Neural cell (in vitro differentiated cells): Measurements from ENCODE around the gene LPIN3. TPM values are rescaled to one million over a fixed set of nuclear protein-coding genes. Genes with fewer than 3 reads are reported as not detected.

Experiments
- H2AFZ ChIP-seq: fragments of 200-600, 300-800 bp; sonication (generic), shearing (Covaris generic); 2 replicates; pipeline ENCODE4 v1.6.0; 2014; ENCODE audit warnings: low read depth, mild to moderate bottlenecking, antibody characterized with exemption, low read length, moderate library complexity
- H3F3A ChIP-seq: fragments of 200-600 bp; shearing (Covaris generic); 2 replicates; pipeline ENCODE4 v1.6.1; 2016; ENCODE audit warnings: mild to moderate bottlenecking, moderate library complexity, mixed read lengths, antibody characterized with exemption, low read length; ENCODE audit not compliant: insufficient read depth, poor library complexity, severe bottlenecking
- H3K27ac ChIP-seq: fragments of 200-600, 300-800 bp; sonication (generic), shearing (Covaris generic); 2 replicates; pipeline ENCODE4 v1.5.1; 2014; ENCODE audit warnings: mild to moderate bottlenecking, low read length, moderate library complexity
- H3K27me3 ChIP-seq: fragments of 300-800, 200-600 bp; sonication (generic), shearing (Covaris generic); 2 replicates; pipeline ENCODE4 v1.6.0; 2014; ENCODE audit warnings: mild to moderate bottlenecking, low read depth, low read length, moderate library complexity; ENCODE audit not compliant: insufficient read depth
- H3K36me3 ChIP-seq: fragments of 300-800, 200-600 bp; sonication (generic), shearing (Covaris generic); 2 replicates; pipeline ENCODE4 v1.5.1; 2014; ENCODE audit warnings: mild to moderate bottlenecking, antibody characterized with exemption, low read length, moderate library complexity; ENCODE audit not compliant: insufficient read depth
- H3K4me2 ChIP-seq: fragments of 300-800, 200-600 bp; sonication (generic), shearing (Covaris generic); 2 replicates; pipeline ENCODE4 v1.6.0; 2014; ENCODE audit warnings: mild to moderate bottlenecking, low read length
- H3K4me3 ChIP-seq: fragments of 300-800, 200-600 bp; sonication (generic), shearing (Covaris generic); 2 replicates; pipeline ENCODE4 v1.5.1; 2014; ENCODE audit warnings: mild to moderate bottlenecking, low read length, moderate library complexity
- H3K79me2 ChIP-seq: fragments of 200-600 bp; shearing (Covaris generic); replicated peaks from 2 replicates; pipeline ENCODE4 v1.6.0; 2014; ENCODE audit warnings: mild to moderate bottlenecking, low read length, moderate library complexity; ENCODE audit not compliant: insufficient read depth
- H3K9ac ChIP-seq: fragments of 300-800, 200-600 bp; sonication (generic), shearing (Covaris generic); 2 replicates; pipeline ENCODE4 v1.6.1; 2016; ENCODE audit warnings: mild to moderate bottlenecking, low read length, mixed read lengths
- H3K9me2 ChIP-seq: fragments of 200-600 bp; shearing (Covaris generic); 2 replicates; pipeline ENCODE4 v1.6.1; 2016; ENCODE audit warnings: mild to moderate bottlenecking, low read length, mixed read lengths; ENCODE audit not compliant: insufficient read depth
- H3K9me3 ChIP-seq: fragments of 200-600, 300-800 bp; sonication (generic), shearing (Covaris generic); 2 replicates; pipeline ENCODE4 v1.6.1; 2016; ENCODE audit warnings: mild to moderate bottlenecking, mixed run types, low read length, moderate library complexity, mixed read lengths
- H4K20me1 ChIP-seq: fragments of 200-600 bp; shearing (Covaris generic); 2 replicates; pipeline ENCODE4 v1.6.1; 2016; ENCODE audit warnings: mild to moderate bottlenecking, mixed run types; ENCODE audit not compliant: insufficient read depth
- CTCF ChIP-seq: fragments of 450-650 bp; IDR thresholded peaks from 2 replicates; pipeline ENCODE4 v1.5.1; 2014; ENCODE audit warnings: antibody characterized with exemption, mild to moderate bottlenecking, moderate library complexity; ENCODE audit not compliant: poor library complexity, severe bottlenecking
- EP300 ChIP-seq: fragments of 450-650 bp; conservative IDR thresholded peaks from 2 replicates; pipeline ENCODE4 v1.6.1; 2014; ENCODE audit warnings: antibody characterized with exemption, mild to moderate bottlenecking, moderate library complexity; ENCODE audit not compliant: poor library complexity, severe bottlenecking
- EZH2 ChIP-seq: fragments of 200-600, 300-800 bp; shearing (Covaris generic), sonication (generic); IDR thresholded peaks from 2 replicates; pipeline ENCODE4 v1.6.1; 2014; ENCODE audit warnings: antibody characterized with exemption, low read length, borderline replicate concordance, mild to moderate bottlenecking; ENCODE audit not compliant: insufficient read depth, poor library complexity, severe bottlenecking
- MXI1 ChIP-seq: fragments of 450-650 bp; conservative IDR thresholded peaks from 2 replicates; pipeline ENCODE4 v1.6.1; 2014; ENCODE audit warnings: antibody characterized with exemption, mild to moderate bottlenecking; ENCODE audit not compliant: poor library complexity, severe bottlenecking
- POLR2AphosphoS5 ChIP-seq: IDR thresholded peaks from 2 replicates; pipeline ENCODE4 v1.6.1; 2012
- RAD21 ChIP-seq: fragments of 450-650 bp; conservative IDR thresholded peaks from 2 replicates; pipeline ENCODE4 v1.6.1; 2014; ENCODE audit warnings: antibody characterized with exemption, mild to moderate bottlenecking, moderate library complexity
- REST ChIP-seq: IDR thresholded peaks from 2 replicates; pipeline ENCODE4 v1.6.1; 2012; ENCODE audit warnings: borderline replicate concordance
- SMC3 ChIP-seq: fragments of 450-650 bp; conservative IDR thresholded peaks from 2 replicates; pipeline ENCODE4 v1.6.1; 2014; ENCODE audit warnings: antibody characterized with exemption, mild to moderate bottlenecking, moderate library complexity; ENCODE audit not compliant: poor library complexity
- TAF1 ChIP-seq: IDR thresholded peaks from 2 replicates; pipeline ENCODE4 v1.6.1; 2012; ENCODE audit warnings: low read depth
- polyA plus RNA-seq: library from polyadenylated mRNA; depleted of rRNA; stranded (reverse); fragments of >200 nt; gene quantifications from 2 replicates; pipeline ENCODE4 v1.2.3, GENCODE V29; 2014

The LPIN3 gene
- polyA plus RNA-seq, 1 donor from 2014 or later: not detected

- Histone ChIP-seq H2AFZ (no peak overlapping the region), H3K79me2 (no peaks in the 10 kb centered on the region), H3K9ac (no peak overlapping the region), H3K9me3 (no peaks in the 10 kb centered on the region), H3K4me3 (no peak overlapping the region), H3K4me2 (no peak overlapping the region), H3K9me2 (no peaks in the 10 kb centered on the region), H3K27me3 (no peaks in the 10 kb centered on the region), H4K20me1 (no peaks in the 10 kb centered on the region), H3K27ac (no peak overlapping the region), H3F3A (no peaks in the 10 kb centered on the region), H3K36me3 (no peaks in the 10 kb centered on the region)
- no peak for TF ChIP-seq EZH2
- no peak for TF ChIP-seq RAD21
- no peak for TF ChIP-seq POLR2AphosphoS5
- no peak for TF ChIP-seq SMC3
- no peak for TF ChIP-seq REST
- no peak for TF ChIP-seq CTCF
- TF ChIP-seq EP300: no peak
- TF ChIP-seq MXI1: no peak
- TF ChIP-seq TAF1: no peak
These were observed 11.5 kb downstream of the LPIN3 start for GRCh38 chr20:41352106-41352505.

- Histone ChIP-seq H3K79me2 (no peaks in the 10 kb centered on the region), H3K9ac (no peak overlapping the region), H3K27ac (no peak overlapping the region), H3K4me2 (no peak overlapping the region), H3K4me3 (no peak overlapping the region), H2AFZ (no peak overlapping the region), H3K9me2 (no peaks in the 10 kb centered on the region), H3K36me3 (no peaks in the 10 kb centered on the region), H3K9me3 (no peaks in the 10 kb centered on the region), H3K27me3 (no peaks in the 10 kb centered on the region), H4K20me1 (no peaks in the 10 kb centered on the region), H3F3A (no peaks in the 10 kb centered on the region)
- TF ChIP-seq RAD21 (no peak), EZH2 (no peak), CTCF (no peak), POLR2AphosphoS5 (no peak), TAF1 (no peak), MXI1 (no peak), SMC3 (no peak), REST (no peak), EP300 (no peak)
These were observed 12.0 kb downstream of the LPIN3 start for GRCh38 chr20:41352666-41353065.
